CD14-positive monocyte (primary cell): ENCODE measurements around the gene PPP1R9B. TPM values are rescaled to one million over a fixed set of nuclear protein-coding genes. Genes with fewer than 3 reads are reported as not detected.

Source experiments
- DNase-seq, 3 donors: peaks; one replicate each; pipeline ENCODE4 v3.0.0-alpha.2; 2011 to 2022
- H2AFZ ChIP-seq: 2 replicates; pipeline ENCODE4 v1.6.0; 2012; ENCODE audit warnings: mild to moderate bottlenecking, low read depth, low read length, inconsistent platforms; ENCODE audit not compliant: insufficient read depth, poor library complexity, severe bottlenecking
- H3K27ac ChIP-seq, 2 donors: 1 replicate in 1 of 2; 2 replicates in 1 of 2; pipeline ENCODE4 v1.5.1; 2012 to 2013; ENCODE audit warnings: low read length in 2 of 2, control low read depth in 1 of 2, inconsistent platforms in 1 of 2, low read depth in 1 of 2, mild to moderate bottlenecking in 1 of 2
- H3K27me3 ChIP-seq, 2 donors: one replicate each; pipeline versions ENCODE4 v1.6.0 to v1.6.1; 2011 to 2013; ENCODE audit warnings: low read length in 2 of 2; ENCODE audit not compliant: control insufficient read depth in 2 of 2, insufficient read depth in 2 of 2
- H3K36me3 ChIP-seq, 2 donors: replicated peaks in 1 of 2; 1 replicate in 1 of 2; 2 replicates in 1 of 2; pipeline versions ENCODE4 v1.5.1 to v1.6.1; 2012 to 2013; ENCODE audit warnings: low read length in 2 of 2, control low read depth in 1 of 2, inconsistent platforms in 1 of 2, mild to moderate bottlenecking in 1 of 2; ENCODE audit not compliant: insufficient read depth in 2 of 2, control insufficient read depth in 1 of 2
- H3K4me1 ChIP-seq, 2 donors: 1 replicate in 1 of 2; 2 replicates in 1 of 2; pipeline versions ENCODE4 v1.5.1 to v1.6.1; 2012 to 2013; ENCODE audit warnings: low read length in 2 of 2, control low read depth in 1 of 2, inconsistent platforms in 1 of 2, mild to moderate bottlenecking in 1 of 2, moderate library complexity in 1 of 2; ENCODE audit not compliant: insufficient read depth in 2 of 2, control insufficient read depth in 1 of 2
- H3K4me2 ChIP-seq: replicated peaks from 2 replicates; pipeline ENCODE3; 2012; ENCODE audit warnings: low read length, moderate library complexity, mild to moderate bottlenecking; ENCODE audit not compliant: poor library complexity, severe bottlenecking; ENCODE audit errors: extremely low read depth
- H3K4me3 ChIP-seq, 3 experiments: fragments of 200-600 bp in 1 of 3; sonication (generic) in 1 of 3; replicated peaks in 1 of 3; 1 replicate in 2 of 3; 2 replicates in 1 of 3; pipeline ENCODE4 v1.5.1; 2011 to 2013; ENCODE audit warnings: low read length in 3 of 3, mild to moderate bottlenecking in 3 of 3, control low read depth in 2 of 3, low read depth in 2 of 3, inconsistent platforms in 1 of 3, moderate library complexity in 1 of 3
- H3K79me2 ChIP-seq: 2 replicates; pipeline ENCODE4 v1.6.0; 2012; ENCODE audit warnings: mild to moderate bottlenecking, control low read depth, inconsistent platforms, low read length, moderate library complexity; ENCODE audit not compliant: insufficient read depth
- H3K9ac ChIP-seq: 2 replicates; pipeline ENCODE4 v1.6.0; 2017; ENCODE audit warnings: low read length, mild to moderate bottlenecking; ENCODE audit not compliant: insufficient read depth, poor library complexity, severe bottlenecking
- H3K9me3 ChIP-seq, 2 donors: replicated peaks in 1 of 2; 1 replicate in 1 of 2; 2 replicates in 1 of 2; pipeline versions ENCODE4 v1.5.1 to v1.6.1; 2012 to 2013; ENCODE audit warnings: low read length in 2 of 2, control low read depth in 1 of 2; ENCODE audit not compliant: control insufficient read depth in 1 of 2, insufficient read depth in 1 of 2
- H4K20me1 ChIP-seq: 2 replicates; pipeline ENCODE4 v1.6.0; 2012; ENCODE audit warnings: mild to moderate bottlenecking, low read length, control low read depth, moderate library complexity; ENCODE audit not compliant: insufficient read depth
- H3K27ac Mint-ChIP-seq, 7 donors: one replicate each; pipeline ENCODE4 v1.8.0; 2020; ENCODE audit warnings: mild to moderate bottlenecking in 7 of 7, mixed read lengths in 7 of 7, moderate library complexity in 6 of 7, inconsistent platforms in 2 of 7
- H3K27me3 Mint-ChIP-seq, 3 donors: one replicate each; pipeline ENCODE4 v1.8.0; 2021 to 2022; ENCODE audit warnings: low read depth in 3 of 3, mild to moderate bottlenecking in 3 of 3, mixed read lengths in 3 of 3, moderate library complexity in 3 of 3, inconsistent platforms in 1 of 3
- H3K36me3 Mint-ChIP-seq, 2 donors: one replicate each; pipeline ENCODE4 v1.8.0; 2020; ENCODE audit warnings: mixed read lengths in 2 of 2, inconsistent platforms in 1 of 2, mild to moderate bottlenecking in 1 of 2
- H3K4me1 Mint-ChIP-seq: one replicate; pipeline ENCODE4 v1.8.0; 2020; ENCODE audit warnings: mild to moderate bottlenecking, mixed read lengths
- H3K4me3 Mint-ChIP-seq, 2 donors: one replicate each; pipeline ENCODE4 v1.8.0; 2020; ENCODE audit warnings: mild to moderate bottlenecking in 2 of 2, mixed read lengths in 2 of 2, moderate library complexity in 1 of 2
- H3K9me3 Mint-ChIP-seq, 7 donors: one replicate each; pipeline ENCODE4 v1.8.0; 2020 to 2022; ENCODE audit warnings: mixed read lengths in 7 of 7, mild to moderate bottlenecking in 6 of 7, moderate library complexity in 6 of 7, inconsistent platforms in 2 of 7
- CTCF ChIP-seq: fragments of 200-600 bp; IDR thresholded peaks from one replicate; pipeline ENCODE4 v1.8.0; 2022; ENCODE audit warnings: antibody characterized with exemption, mild to moderate bottlenecking
- WGBS: methylation state at CpG from one replicate; pipeline ENCODE4 v1.1.5; 2013; ENCODE audit warnings: missing lambda C conversion rate; ENCODE audit not compliant: insufficient coverage; 5-methylcytosine and 5-hydroxymethylcytosine counted together
- intact Hi-C, 2 donors: fragments of 100-400 bp; cut with micrococcal nuclease; formaldehyde crosslinking; loops; one replicate each; pipeline versions ENCODE4 v1.15.0 to v1.15.1; 2023
- polyA plus RNA-seq, 3 donors: library from polyadenylated mRNA; depleted of rRNA in 1 of 3; unstranded in 2 of 3; stranded (reverse) in 1 of 3; fragments of 300-500 nt in 2 of 3; fragments of >200 nt in 1 of 3; fragmentation: Illumina TruSeq in 2 of 3; gene quantifications; 1 replicate in 2 of 3; 2 replicates in 1 of 3; pipeline ENCODE4 v1.2.3, GENCODE V29; 2012 to 2021

Gene PPP1R9B
- polyA plus RNA-seq, 3 donors, result 0.61 to 86.9 (median 1.3) TPM

- intact Hi-C loops, result no loop called here
- Histone ChIP-seq H3K36me3 (no peaks in the 10 kb centered on the region), H3K4me2 (no peak overlapping the region), H3K4me3 (no peak overlapping the region), H2AFZ (no peak overlapping the region), H3K27ac (no peak overlapping the region), H3K79me2 (no peaks in the 10 kb centered on the region), H3K27me3 (peaks cover 4 to 9% of the 10 kb centered on the region in 2 donors), H3K4me1 (peaks cover 20 to 28% of the 10 kb centered on the region in 2 donors), H4K20me1 (peaks cover 4% of the 10 kb centered on the region), H3K9me3 (no peaks in the 10 kb centered on the region), H3K9ac (no peak overlapping the region)
- no peak overlapping the region for H3K4me3 Mint-ChIP-seq
- H3K4me1 Mint-ChIP-seq, result peaks cover 34% of the 10 kb centered on the region
- no peak for TF ChIP-seq CTCF
- DNase-seq, result no peak
- 100% methylated on average over 3 of the region's 3 CpGs for WGBS
- H3K9me3 Mint-ChIP-seq, result peaks cover 0 to 4% (median 0%) of the 10 kb centered on the region in 7 donors
- no peak overlapping the region for H3K27ac Mint-ChIP-seq
- no peaks in the 10 kb centered on the region for H3K36me3 Mint-ChIP-seq
- H3K27me3 Mint-ChIP-seq, result peaks cover 11 to 35% (median 16%) of the 10 kb centered on the region in 3 donors
These were observed 15.0 kb upstream of the PPP1R9B start for GRCh38 chr17:50165466-50165865.

GRCh38 chr17:50165066-50165465 is 14.6 kb upstream of the PPP1R9B start:
- no peak overlapping the region for H3K4me3 Mint-ChIP-seq
- H2AFZ ChIP-seq, result no peak overlapping the region
- no peaks in the 10 kb centered on the region for H3K36me3 Mint-ChIP-seq
- no peak overlapping the region for H3K4me2 ChIP-seq
- H3K4me1 Mint-ChIP-seq, result peaks cover 35% of the 10 kb centered on the region
- peaks cover 0 to 4% (median 0%) of the 10 kb centered on the region in 7 donors for H3K9me3 Mint-ChIP-seq
- intact Hi-C loops, result no loop called here
- H3K27ac Mint-ChIP-seq, result peak overlapping the region in 1 of 7 donors; percentile 26
- 100% methylated on average over 4 of the region's 9 CpGs for WGBS
- peaks cover 20 to 28% of the 10 kb centered on the region in 2 donors for H3K4me1 ChIP-seq
- no peak overlapping the region for H3K27ac ChIP-seq
- H4K20me1 ChIP-seq, result peaks cover 4% of the 10 kb centered on the region
- TF ChIP-seq CTCF, result no peak
- peaks cover 4 to 12% of the 10 kb centered on the region in 2 donors for H3K27me3 ChIP-seq
- H3K79me2 ChIP-seq, result no peaks in the 10 kb centered on the region
- H3K27me3 Mint-ChIP-seq, result peaks cover 11 to 37% (median 17%) of the 10 kb centered on the region in 3 donors
- H3K36me3 ChIP-seq, result no peaks in the 10 kb centered on the region
- no peak overlapping the region for H3K9ac ChIP-seq
- no peak overlapping the region for H3K4me3 ChIP-seq
- no peak for DNase-seq
- no peaks in the 10 kb centered on the region for H3K9me3 ChIP-seq
